RWPE1 (cell line): ENCODE measurements around the gene TRIM29.

Source experiments
- CTCF ChIA-PET: fragments of 350-600 bp; sonication (Branson Sonifier 250); formaldehyde crosslinking; extraction: SDS; loops from one replicate; lab custom pipeline; 2021; lab: Yijun Ruan, JAX
- POLR2A ChIA-PET: fragments of 400-600 bp; formaldehyde crosslinking; extraction: SDS; loops from one replicate; lab custom pipeline; 2020; ENCODE audit warnings: antibody characterized with exemption; ENCODE audit not compliant: low non-redundant PET; lab: Yijun Ruan, JAX
- DNase-seq: peaks from one replicate; pipeline ENCODE4 v3.0.0; 2012; ENCODE audit warnings: low spot score
- H3K27ac ChIP-seq: fragments of 450-650 bp; 2 replicates; pipeline ENCODE4 v1.5.1; 2017
- TF ChIP-seq, protein P1 (sequence below): fragments of 450-650 bp; conservative IDR thresholded peaks from 2 replicates; pipeline ENCODE4 v1.5.1; 2017; ENCODE audit warnings: low read depth, mild to moderate bottlenecking

The TRIM29 gene

DNA sequence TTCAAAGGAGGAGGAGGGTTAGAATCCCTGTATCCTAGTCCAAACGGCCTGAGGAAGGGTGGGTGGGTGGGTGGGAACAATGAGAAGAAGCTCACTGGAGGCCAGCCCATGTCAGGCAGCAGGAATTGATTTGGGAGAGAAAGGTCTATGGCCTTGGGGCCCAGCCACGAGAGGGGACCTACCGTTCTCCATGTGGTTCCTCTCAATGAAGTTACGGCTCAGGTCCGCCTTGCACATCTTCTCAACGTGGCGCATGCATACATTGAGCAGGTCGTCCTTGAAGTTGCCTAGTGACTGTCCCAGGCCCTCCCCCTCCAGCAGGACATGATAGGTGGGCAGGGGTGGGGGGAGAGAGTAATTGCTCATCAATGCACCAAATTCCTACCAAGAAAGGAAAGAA is 12.4 kb downstream of the TRIM29 start:
- CTCF ChIA-PET, result no interaction called here
- POLR2A ChIA-PET, result interaction anchor here (1.0 kb wide), 1 partner anchor 12 kb away, joined by 4 read pairs; the partner anchor contains the start of gene TRIM29
- H3K27ac ChIP-seq, result peak overlapping the region; percentile 98
- TF ChIP-seq, protein P1, sequence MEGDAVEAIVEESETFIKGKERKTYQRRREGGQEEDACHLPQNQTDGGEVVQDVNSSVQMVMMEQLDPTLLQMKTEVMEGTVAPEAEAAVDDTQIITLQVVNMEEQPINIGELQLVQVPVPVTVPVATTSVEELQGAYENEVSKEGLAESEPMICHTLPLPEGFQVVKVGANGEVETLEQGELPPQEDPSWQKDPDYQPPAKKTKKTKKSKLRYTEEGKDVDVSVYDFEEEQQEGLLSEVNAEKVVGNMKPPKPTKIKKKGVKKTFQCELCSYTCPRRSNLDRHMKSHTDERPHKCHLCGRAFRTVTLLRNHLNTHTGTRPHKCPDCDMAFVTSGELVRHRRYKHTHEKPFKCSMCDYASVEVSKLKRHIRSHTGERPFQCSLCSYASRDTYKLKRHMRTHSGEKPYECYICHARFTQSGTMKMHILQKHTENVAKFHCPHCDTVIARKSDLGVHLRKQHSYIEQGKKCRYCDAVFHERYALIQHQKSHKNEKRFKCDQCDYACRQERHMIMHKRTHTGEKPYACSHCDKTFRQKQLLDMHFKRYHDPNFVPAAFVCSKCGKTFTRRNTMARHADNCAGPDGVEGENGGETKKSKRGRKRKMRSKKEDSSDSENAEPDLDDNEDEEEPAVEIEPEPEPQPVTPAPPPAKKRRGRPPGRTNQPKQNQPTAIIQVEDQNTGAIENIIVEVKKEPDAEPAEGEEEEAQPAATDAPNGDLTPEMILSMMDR, result no peak
- no peak for DNase-seq

DNA sequence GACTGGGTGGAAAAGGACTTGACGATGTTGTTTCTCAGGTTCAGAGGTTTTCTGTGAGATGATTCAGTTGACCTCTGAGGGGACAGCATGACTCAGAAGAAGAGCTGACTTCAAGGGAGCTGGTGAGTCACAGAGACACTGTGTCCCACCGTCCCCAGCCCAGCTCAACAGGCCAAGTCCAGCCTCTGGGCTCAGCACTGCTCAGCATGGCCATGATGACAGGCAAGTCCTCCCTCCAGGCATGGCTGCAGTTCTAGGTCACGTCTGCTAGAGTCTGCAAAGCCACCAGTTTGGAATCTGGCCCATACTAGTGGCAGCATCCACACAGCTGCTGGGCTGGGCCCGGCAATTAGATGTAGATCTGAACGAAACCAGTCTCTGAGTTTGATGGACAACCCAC is 12.9 kb downstream of the TRIM29 start:
- TF ChIP-seq, protein P1, result no peak
- ChIA-PET POLR2A (interaction anchor here (1.0 kb wide), 1 partner anchor 13 kb away, joined by 4 read pairs; the partner anchor contains the start of gene TRIM29), CTCF (no interaction called here)
- peak overlapping the region; percentile 98 for H3K27ac ChIP-seq
- no peak for DNase-seq

DNA sequence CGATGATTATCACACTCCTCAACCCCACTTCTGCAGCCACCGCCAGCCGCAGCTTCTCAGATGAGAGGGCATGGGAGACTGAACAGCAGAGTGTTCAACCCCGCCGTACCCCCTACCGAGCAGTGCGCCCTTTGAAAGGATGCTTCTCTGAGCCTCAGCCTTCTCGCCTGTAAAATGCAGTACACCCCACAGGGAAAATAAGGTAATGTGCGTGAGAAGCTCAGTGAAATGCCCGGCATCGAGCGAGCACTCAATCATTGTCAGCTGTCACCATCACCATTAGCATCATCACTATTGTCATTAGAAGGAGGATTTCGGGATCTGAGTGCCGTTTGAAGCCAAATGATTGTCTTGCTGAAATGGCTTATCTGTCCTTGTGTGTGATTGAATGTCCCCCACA is 13.6 kb downstream of the TRIM29 start:
- TF ChIP-seq, protein P1, result no peak
- DNase-seq, result no peak
- CTCF ChIA-PET, result no interaction called here
- H3K27ac ChIP-seq, result peak overlapping the region; percentile 98
- POLR2A ChIA-PET, result interaction anchor here (1.0 kb wide), 1 partner anchor 14 kb away, joined by 4 read pairs; the partner anchor contains the start of gene TRIM29

DNA sequence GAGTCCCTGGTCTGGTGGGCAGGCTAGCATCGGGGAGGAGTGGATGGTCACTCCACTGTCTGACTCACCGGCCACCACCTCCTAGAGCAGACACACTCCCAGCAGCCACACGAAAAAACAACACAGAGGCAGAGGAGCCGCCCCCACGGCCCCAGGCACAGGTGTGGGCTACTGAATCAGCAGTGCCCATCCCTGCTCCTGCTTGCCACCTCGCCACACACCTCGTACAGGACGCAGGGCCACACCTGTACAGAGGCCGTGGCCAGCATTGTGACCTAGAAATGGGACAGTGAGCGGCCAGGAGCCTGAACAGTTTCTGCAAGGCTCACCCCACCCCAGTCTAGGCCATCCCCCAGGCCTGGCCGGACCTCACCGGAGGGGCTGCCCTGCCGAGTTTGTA is 14.0 kb downstream of the TRIM29 start:
- POLR2A ChIA-PET, result no interaction called here
- H3K27ac ChIP-seq, result peak overlapping the region; percentile 98

DNA sequence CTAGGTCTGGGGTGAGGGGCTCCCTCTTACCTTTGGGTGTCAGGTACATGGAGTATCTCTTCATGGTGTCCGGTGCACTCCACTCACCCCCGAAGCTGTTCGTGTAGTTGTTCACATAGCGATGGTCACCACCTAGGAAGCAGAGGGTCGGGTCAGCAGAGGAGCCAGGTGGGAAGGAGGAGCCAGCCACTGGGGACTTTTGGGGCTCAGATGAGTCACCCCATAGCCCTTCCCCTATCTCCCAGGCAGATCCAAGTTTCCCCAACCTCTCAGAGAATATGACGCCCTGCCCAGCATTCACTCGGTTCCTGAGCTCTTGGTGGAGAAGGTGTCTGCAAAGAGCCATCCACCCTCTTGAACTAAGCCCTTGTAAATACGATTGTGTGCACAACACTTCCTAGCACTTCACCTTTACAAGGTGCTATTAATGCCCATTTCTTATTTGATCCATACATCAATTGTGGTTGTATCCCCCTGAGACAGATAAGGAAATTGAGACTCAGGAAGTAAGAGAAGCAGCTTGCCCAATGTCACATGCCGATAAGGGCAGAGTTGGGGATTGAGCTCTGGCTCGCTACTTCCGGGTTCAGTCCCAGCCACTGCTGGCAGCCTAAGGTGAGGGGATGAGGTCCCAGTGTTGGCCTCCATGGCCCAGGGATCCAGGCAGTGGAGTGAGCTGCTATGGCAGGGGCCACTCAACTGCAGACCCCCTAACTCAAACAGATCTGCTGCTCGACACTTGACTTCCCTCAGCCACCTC is 14.8 kb downstream of the TRIM29 start:
- H3K27ac ChIP-seq, result peak overlapping the region; percentile 98
- TF ChIP-seq, protein P1, result no peak
- no peak for DNase-seq
- ChIA-PET POLR2A (no interaction called here), CTCF (interaction anchor here (0.7 kb wide), 1 partner anchor 177 kb away, joined by 4 read pairs; no protein-coding TSS in a partner anchor)

More for the DNA sequence above, 14.0 kb downstream of the TRIM29 start:
- DNase-seq, result no peak
- CTCF ChIA-PET, result no interaction called here
- TF ChIP-seq, protein P1, result no peak

DNA sequence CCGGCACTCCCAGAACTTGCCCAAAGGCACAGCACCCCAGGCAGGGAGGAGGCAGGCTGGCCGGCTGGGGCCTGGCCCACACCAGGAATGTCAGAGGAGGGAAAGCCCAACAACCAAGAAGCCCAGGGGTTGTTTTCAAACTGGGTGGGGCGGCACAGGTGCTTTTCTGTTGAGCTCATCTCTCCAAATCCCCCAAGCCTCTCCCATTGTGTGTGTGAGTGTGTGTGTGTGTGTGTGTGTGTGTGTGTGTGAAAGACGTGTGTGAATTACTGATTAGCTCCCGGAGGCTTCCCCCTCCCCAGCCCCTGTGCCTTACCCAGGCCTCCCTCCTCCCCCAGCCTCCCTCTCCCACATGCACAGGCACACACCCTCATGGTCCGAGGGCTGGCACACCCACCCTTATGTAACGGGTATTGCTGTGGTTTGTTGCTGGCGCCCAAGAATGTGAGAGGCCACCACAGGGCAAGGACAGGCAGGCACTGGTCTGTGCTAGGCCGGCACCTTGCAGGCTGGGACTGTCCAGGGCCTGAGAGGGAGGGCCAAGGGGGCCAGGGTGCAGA is 15.9 kb downstream of the TRIM29 start:
- peak; percentile 75 for DNase-seq
- TF ChIP-seq, protein P1, result no peak
- ChIA-PET POLR2A (interaction anchor here (0.6 to 1.3 kb wide), 3 partner anchors 14 to 438 kb away, joined by 3 to 6 read pairs (median 3); partner anchors contain the start of gene TRIM29), CTCF (interaction anchor here (0.7 to 1.3 kb wide), 2 partner anchors 15 to 178 kb away, joined by 4 read pairs; partner anchors contain the start of gene TRIM29)
- H3K27ac ChIP-seq, result peak overlapping the region; percentile 98
